ENCODE results near the gene ZWINT. TPM values are rescaled to one million over a fixed set of nuclear protein-coding genes. Genes with fewer than 3 reads are reported as not detected.

ZWINT gene
- total and polyA plus RNA-seq, 2 of the 8 experiments (the other 6 are each of a cell fraction or from before 2014, with no cell fraction given), result 52.1 to 71.2 TPM

GRCh38 chr10:56360967-56361612 lies at the start of gene ZWINT (continued):
- TF ChIP-seq MAX (IDR thresholded peaks at IDR 0.05) (no peak; the same call in 1 of the 2 replicates), RFX5 (IDR thresholded peaks at IDR 0.05; ENCODE audit: borderline replicate concordance, low read depth, low read length) (no peak), TAF7 (optimal IDR thresholded peaks at IDR 0.05; ENCODE audit: borderline replicate concordance, low read depth, low read length) (peak; percentile 62), POU5F1 (IDR thresholded peaks at IDR 0.05; ENCODE audit: low read depth, low read length) (no peak), CBX5 (IDR thresholded peaks at IDR 0.05; ENCODE audit: low read depth, low read length) (no peak), KDM4A (IDR thresholded peaks at IDR 0.05; ENCODE audit: low read depth, low read length, severe bottlenecking) (peak; percentile 43), RXRA (IDR thresholded peaks at IDR 0.05; ENCODE audit: insufficient read depth, low read depth, low read length) (no peak), BCL11A (IDR thresholded peaks at IDR 0.05; ENCODE audit: low read depth in 2 of 2, low read length in 2 of 2) (no peak), SAP30 (IDR thresholded peaks at IDR 0.05; ENCODE audit: insufficient read depth, insufficient replicate concordance, low read length) (peak; percentile 60), EZH2 (IDR thresholded peaks at IDR 0.05; ENCODE audit: low read depth, low read length, severe bottlenecking) (no peak), ASH2L (IDR thresholded peaks at IDR 0.05; ENCODE audit: low read length) (no peak), TAF1 (IDR thresholded peaks at IDR 0.05; ENCODE audit: low read depth, low read length) (peak; percentile 94), MAFK (IDR thresholded peaks at IDR 0.05; ENCODE audit: low read depth, low read length) (no peak), SP4 (IDR thresholded peaks at IDR 0.05; ENCODE audit: low read length) (no peak), GTF2F1 (IDR thresholded peaks at IDR 0.05; ENCODE audit: borderline replicate concordance, low read depth, low read length) (no peak; the same call in 1 of the 2 replicates), SUZ12 (IDR thresholded peaks at IDR 0.05; ENCODE audit: low read length) (no peak), JUND (IDR thresholded peaks at IDR 0.05; ENCODE audit: low read length) (peak; percentile 4; the same call in 1 of the 2 replicates), BACH1 (IDR thresholded peaks at IDR 0.05; ENCODE audit: low read length) (no peak), SP1 (IDR thresholded peaks at IDR 0.05; ENCODE audit: low read depth, low read length) (peak; percentile 78), KDM5A (IDR thresholded peaks at IDR 0.05; ENCODE audit: low read length) (peak; percentile 88), GABPA (IDR thresholded peaks at IDR 0.05; ENCODE audit: borderline replicate concordance, insufficient read depth, low read length) (no peak), CREB1 (IDR thresholded peaks at IDR 0.05) (no peak), EP300 (IDR thresholded peaks at IDR 0.05; ENCODE audit: borderline replicate concordance in 1 of 2, low read depth in 2 of 2, low read length in 2 of 2) (no peak), POLR2AphosphoS5 (IDR thresholded peaks at IDR 0.05; ENCODE audit: low read depth, low read length) (peak; percentile 96), TBP (IDR thresholded peaks at IDR 0.05; ENCODE audit: low read depth, low read length) (peak; percentile 80), NRF1 (IDR thresholded peaks at IDR 0.05; ENCODE audit: low read depth, low read length) (peak; percentile 66)
